ENCODE measurements around the gene MACROH2A2.
"Not testable (repeated sequence)": the region's sequence is repeated elsewhere in the genome, so short reads cannot be mapped to it uniquely, and the experiment has no call there.

MACROH2A2 gene

GRCh38 chr10:70115948-70116682 is 63.5 kb downstream of the MACROH2A2 start:
- peaks cover 37 to 52% of the 10 kb centered on the region in 2 donors for H3K36me3 ChIP-seq (ENCODE audit: control insufficient read depth in 2 of 2, insufficient read depth in 2 of 2, low read length in 2 of 2)

GRCh38 chr10:70117646-70118045 is 65.0 kb downstream of the MACROH2A2 start:
- H3K36me3 ChIP-seq (ENCODE audit: control insufficient read depth in 2 of 2, insufficient read depth in 2 of 2, low read length in 2 of 2): peaks cover 34 to 49% of the 10 kb centered on the region in 2 donors
- H3K27me3 ChIP-seq (ENCODE audit: control insufficient read depth in 2 of 2, insufficient read depth in 2 of 2, low read length in 2 of 2): no peaks in the 10 kb centered on the region
- no peak overlapping the region for H3K4me3 ChIP-seq (ENCODE audit: low read length in 2 of 2)
- H3K27ac ChIP-seq (ENCODE audit: low read depth in 2 of 2, low read length in 2 of 2): no peak overlapping the region
- H3K4me1 ChIP-seq (ENCODE audit: control insufficient read depth in 2 of 2, insufficient read depth in 2 of 2, low read length in 2 of 2): no peaks in the 10 kb centered on the region
- no peak overlapping the region for H3K9ac ChIP-seq (ENCODE audit: low read depth in 1 of 2, low read length in 2 of 2)
- no peaks in the 10 kb centered on the region for H3K9me3 ChIP-seq (ENCODE audit: control insufficient read depth in 2 of 2, low read length in 2 of 2)

More at GRCh38 chr10:70115948-70116682, 63.5 kb downstream of the MACROH2A2 start:
- H3K4me1 ChIP-seq (ENCODE audit: control insufficient read depth in 2 of 2, insufficient read depth in 2 of 2, low read length in 2 of 2): no peaks in the 10 kb centered on the region
- no peak overlapping the region for H3K9ac ChIP-seq (ENCODE audit: low read depth in 1 of 2, low read length in 2 of 2)
- no peaks in the 10 kb centered on the region for H3K27me3 ChIP-seq (ENCODE audit: control insufficient read depth in 2 of 2, insufficient read depth in 2 of 2, low read length in 2 of 2)
- no peak overlapping the region for H3K27ac ChIP-seq (ENCODE audit: low read depth in 2 of 2, low read length in 2 of 2)
- no peak overlapping the region for H3K4me3 ChIP-seq (ENCODE audit: low read length in 2 of 2)
- no peaks in the 10 kb centered on the region for H3K9me3 ChIP-seq (ENCODE audit: control insufficient read depth in 2 of 2, low read length in 2 of 2)

GRCh38 chr10:70118196-70118595 is 65.5 kb downstream of the MACROH2A2 start:
- H3K9me3 ChIP-seq (ENCODE audit: control insufficient read depth in 2 of 2, low read length in 2 of 2): no peaks in the 10 kb centered on the region
- H3K36me3 ChIP-seq (ENCODE audit: control insufficient read depth in 2 of 2, insufficient read depth in 2 of 2, low read length in 2 of 2): peaks cover 30 to 43% of the 10 kb centered on the region in 2 donors
- H3K9ac ChIP-seq (ENCODE audit: low read depth in 1 of 2, low read length in 2 of 2): no peak overlapping the region
- H3K27ac ChIP-seq (ENCODE audit: low read depth in 2 of 2, low read length in 2 of 2): no peak overlapping the region
- no peaks in the 10 kb centered on the region for H3K4me1 ChIP-seq (ENCODE audit: control insufficient read depth in 2 of 2, insufficient read depth in 2 of 2, low read length in 2 of 2)
- H3K27me3 ChIP-seq (ENCODE audit: control insufficient read depth in 2 of 2, insufficient read depth in 2 of 2, low read length in 2 of 2): no peaks in the 10 kb centered on the region
- H3K4me3 ChIP-seq (ENCODE audit: low read length in 2 of 2): no peak overlapping the region

- Histone ChIP-seq H3K36me3 (ENCODE audit: control insufficient read depth in 2 of 2, insufficient read depth in 2 of 2, low read length in 2 of 2) (peaks cover 25 to 38% of the 10 kb centered on the region in 2 donors), H3K9ac (ENCODE audit: low read depth in 1 of 2, low read length in 2 of 2) (no peak overlapping the region), H3K9me3 (ENCODE audit: control insufficient read depth in 2 of 2, low read length in 2 of 2) (no peaks in the 10 kb centered on the region), H3K27ac (ENCODE audit: low read depth in 2 of 2, low read length in 2 of 2) (no peak overlapping the region), H3K4me3 (ENCODE audit: low read length in 2 of 2) (no peak overlapping the region), H3K4me1 (ENCODE audit: control insufficient read depth in 2 of 2, insufficient read depth in 2 of 2, low read length in 2 of 2) (no peaks in the 10 kb centered on the region), H3K27me3 (ENCODE audit: control insufficient read depth in 2 of 2, insufficient read depth in 2 of 2, low read length in 2 of 2) (no peaks in the 10 kb centered on the region)
These were observed 66.6 kb downstream of the MACROH2A2 start for GRCh38 chr10:70119197-70119596.

- H3K4me3 ChIP-seq (ENCODE audit: low read length in 2 of 2): no peak overlapping the region
- peaks cover 25 to 37% of the 10 kb centered on the region in 2 donors for H3K36me3 ChIP-seq (ENCODE audit: control insufficient read depth in 2 of 2, insufficient read depth in 2 of 2, low read length in 2 of 2)
- H3K4me1 ChIP-seq (ENCODE audit: control insufficient read depth in 2 of 2, insufficient read depth in 2 of 2, low read length in 2 of 2): no peaks in the 10 kb centered on the region
- H3K27ac ChIP-seq (ENCODE audit: low read depth in 2 of 2, low read length in 2 of 2): no peak overlapping the region
- no peaks in the 10 kb centered on the region for H3K27me3 ChIP-seq (ENCODE audit: control insufficient read depth in 2 of 2, insufficient read depth in 2 of 2, low read length in 2 of 2)
- H3K9me3 ChIP-seq (ENCODE audit: control insufficient read depth in 2 of 2, low read length in 2 of 2): no peaks in the 10 kb centered on the region
- H3K9ac ChIP-seq (ENCODE audit: low read depth in 1 of 2, low read length in 2 of 2): no peak overlapping the region
These were observed 67.0 kb downstream of the MACROH2A2 start for GRCh38 chr10:70119623-70120022.

- H3K27ac ChIP-seq (ENCODE audit: low read depth in 2 of 2, low read length in 2 of 2): no peak overlapping the region
- H3K4me3 ChIP-seq (ENCODE audit: low read length in 2 of 2): no peak overlapping the region
- H3K36me3 ChIP-seq (ENCODE audit: control insufficient read depth in 2 of 2, insufficient read depth in 2 of 2, low read length in 2 of 2): peaks cover 22 to 32% of the 10 kb centered on the region in 2 donors
- H3K27me3 ChIP-seq (ENCODE audit: control insufficient read depth in 2 of 2, insufficient read depth in 2 of 2, low read length in 2 of 2): no peaks in the 10 kb centered on the region
- no peak overlapping the region for H3K9ac ChIP-seq (ENCODE audit: low read depth in 1 of 2, low read length in 2 of 2)
- no peaks in the 10 kb centered on the region for H3K9me3 ChIP-seq (ENCODE audit: control insufficient read depth in 2 of 2, low read length in 2 of 2)
- H3K4me1 ChIP-seq (ENCODE audit: control insufficient read depth in 2 of 2, insufficient read depth in 2 of 2, low read length in 2 of 2): no peaks in the 10 kb centered on the region
These were observed 67.8 kb downstream of the MACROH2A2 start for GRCh38 chr10:70120417-70120816.

- H3K4me1 ChIP-seq (ENCODE audit: control insufficient read depth in 2 of 2, insufficient read depth in 2 of 2, low read length in 2 of 2): no peaks in the 10 kb centered on the region
- H3K27ac ChIP-seq (ENCODE audit: low read depth in 2 of 2, low read length in 2 of 2): no peak overlapping the region
- peaks cover 22 to 32% of the 10 kb centered on the region in 2 donors for H3K36me3 ChIP-seq (ENCODE audit: control insufficient read depth in 2 of 2, insufficient read depth in 2 of 2, low read length in 2 of 2)
- H3K27me3 ChIP-seq (ENCODE audit: control insufficient read depth in 2 of 2, insufficient read depth in 2 of 2, low read length in 2 of 2): no peaks in the 10 kb centered on the region
- no peaks in the 10 kb centered on the region for H3K9me3 ChIP-seq (ENCODE audit: control insufficient read depth in 2 of 2, low read length in 2 of 2)
- H3K9ac ChIP-seq (ENCODE audit: low read depth in 1 of 2, low read length in 2 of 2): no peak overlapping the region
- no peak overlapping the region for H3K4me3 ChIP-seq (ENCODE audit: low read length in 2 of 2)
These were observed 68.8 kb downstream of the MACROH2A2 start for GRCh38 chr10:70121281-70121949.

GRCh38 chr10:70122742-70123141 is 70.1 kb downstream of the MACROH2A2 start:
- H3K4me1 ChIP-seq (ENCODE audit: control insufficient read depth in 2 of 2, insufficient read depth in 2 of 2, low read length in 2 of 2): no peaks in the 10 kb centered on the region
- H3K36me3 ChIP-seq (ENCODE audit: control insufficient read depth in 2 of 2, insufficient read depth in 2 of 2, low read length in 2 of 2): peaks cover 20 to 27% of the 10 kb centered on the region in 2 donors
- H3K27ac ChIP-seq (ENCODE audit: low read depth in 2 of 2, low read length in 2 of 2): no peak overlapping the region

GRCh38 chr10:70123166-70123565 is 70.5 kb downstream of the MACROH2A2 start:
- not testable (repeated sequence) for H3K27me3 ChIP-seq (ENCODE audit: control insufficient read depth in 2 of 2, insufficient read depth in 2 of 2, low read length in 2 of 2); H3K9ac ChIP-seq (ENCODE audit: low read depth in 1 of 2, low read length in 2 of 2); H3K4me3 ChIP-seq (ENCODE audit: low read length in 2 of 2); H3K27ac ChIP-seq (ENCODE audit: low read depth in 2 of 2, low read length in 2 of 2); H3K9me3 ChIP-seq (ENCODE audit: control insufficient read depth in 2 of 2, low read length in 2 of 2); H3K4me1 ChIP-seq (ENCODE audit: control insufficient read depth in 2 of 2, insufficient read depth in 2 of 2, low read length in 2 of 2)
- peaks cover 16 to 27% of the 10 kb centered on the region in 2 donors for H3K36me3 ChIP-seq (ENCODE audit: control insufficient read depth in 2 of 2, insufficient read depth in 2 of 2, low read length in 2 of 2)

More at GRCh38 chr10:70122742-70123141, 70.1 kb downstream of the MACROH2A2 start:
- no peak overlapping the region for H3K4me3 ChIP-seq (ENCODE audit: low read length in 2 of 2)
- H3K27me3 ChIP-seq (ENCODE audit: control insufficient read depth in 2 of 2, insufficient read depth in 2 of 2, low read length in 2 of 2): no peaks in the 10 kb centered on the region
- H3K9me3 ChIP-seq (ENCODE audit: control insufficient read depth in 2 of 2, low read length in 2 of 2): no peaks in the 10 kb centered on the region
- no peak overlapping the region for H3K9ac ChIP-seq (ENCODE audit: low read depth in 1 of 2, low read length in 2 of 2)

GRCh38 chr10:70123817-70124216 is 71.2 kb downstream of the MACROH2A2 start:
- no peak overlapping the region for H3K27ac ChIP-seq (ENCODE audit: low read depth in 2 of 2, low read length in 2 of 2)
- H3K4me3 ChIP-seq (ENCODE audit: low read length in 2 of 2): no peak overlapping the region
- H3K4me1 ChIP-seq (ENCODE audit: control insufficient read depth in 2 of 2, insufficient read depth in 2 of 2, low read length in 2 of 2): no peaks in the 10 kb centered on the region
- H3K9me3 ChIP-seq (ENCODE audit: control insufficient read depth in 2 of 2, low read length in 2 of 2): no peaks in the 10 kb centered on the region
- no peaks in the 10 kb centered on the region for H3K27me3 ChIP-seq (ENCODE audit: control insufficient read depth in 2 of 2, insufficient read depth in 2 of 2, low read length in 2 of 2)
- H3K9ac ChIP-seq (ENCODE audit: low read depth in 1 of 2, low read length in 2 of 2): no peak overlapping the region
- H3K36me3 ChIP-seq (ENCODE audit: control insufficient read depth in 2 of 2, insufficient read depth in 2 of 2, low read length in 2 of 2): peaks cover 14 to 23% of the 10 kb centered on the region in 2 donors
